HUDEP-2 (cell line): ENCODE results near the gene DMD.
A peak's percentile ranks its signal among the peaks of the same experiment; 100 is the strongest.

ENCODE experiments used
- DNase-seq, 76 experiments: peaks; one replicate each; lab custom pipeline; 2025; ENCODE audit not compliant: unreplicated experiment in 76 of 76; lab: John Stamatoyannopoulos, UW

Gene DMD

GRCh38 chrX:31271615-31272471, 1939.5 kb downstream of the DMD start:
- DNase-seq = no peak

GRCh38 chrX:31269914-31270313, 1941.4 kb downstream of the DMD start:
- DNase-seq = no peak

- DNase-seq = no peak
These were observed 1943.0 kb downstream of the DMD start for GRCh38 chrX:31268359-31268758.

GRCh38 chrX:31266203-31267076, 1944.9 kb downstream of the DMD start:
- no peak for DNase-seq

- DNase-seq = no peak
These were observed 1946.0 kb downstream of the DMD start for GRCh38 chrX:31265383-31265782.

GRCh38 chrX:31260351-31260750, 1951.0 kb downstream of the DMD start:
- DNase-seq = no peak

GRCh38 chrX:31258166-31258565, 1953.2 kb downstream of the DMD start:
- no peak for DNase-seq

- no peak for DNase-seq
These were observed 1955.9 kb downstream of the DMD start for GRCh38 chrX:31255310-31256033.

GRCh38 chrX:31252133-31252532, 1959.2 kb downstream of the DMD start:
- no peak for DNase-seq

GRCh38 chrX:31251336-31251735, 1960.0 kb downstream of the DMD start:
- DNase-seq = no peak

- no peak for DNase-seq
These were observed 1965.6 kb downstream of the DMD start for GRCh38 chrX:31245714-31246113.

- no peak for DNase-seq
These were observed 1967.5 kb downstream of the DMD start for GRCh38 chrX:31243804-31244203.

GRCh38 chrX:31240982-31241381, 1970.4 kb downstream of the DMD start:
- DNase-seq = no peak

- DNase-seq = no peak
These were observed 1974.2 kb downstream of the DMD start for GRCh38 chrX:31237189-31237588.

GRCh38 chrX:31236231-31236630, 1975.1 kb downstream of the DMD start:
- DNase-seq = no peak

- no peak for DNase-seq
These were observed 1977.3 kb downstream of the DMD start for GRCh38 chrX:31233941-31234496.

- DNase-seq = no peak
These were observed 1978.8 kb downstream of the DMD start for GRCh38 chrX:31232506-31232905.

GRCh38 chrX:31228909-31229308, 1982.4 kb downstream of the DMD start:
- DNase-seq = no peak

GRCh38 chrX:31228415-31228832, 1982.9 kb downstream of the DMD start:
- DNase-seq = peak in 1 of 76 experiments; percentile 0

- DNase-seq = no peak
These were observed 1984.1 kb downstream of the DMD start for GRCh38 chrX:31227250-31227649.

- no peak for DNase-seq
These were observed 1985.5 kb downstream of the DMD start for GRCh38 chrX:31225819-31226218.
